Activated naive CD4-positive, alpha-beta T cell treated with anti-CD3 and anti-CD28 coated beads, Interleukin-2, amount 50 U/mL, for 24 hours (primary cell): ENCODE measurements around the gene ZNRF1.

Experiments used
- H3K27ac Mint-ChIP-seq: one replicate; pipeline ENCODE4 v1.8.0; 2021; ENCODE audit warnings: mild to moderate bottlenecking, mixed read lengths
- H3K27me3 Mint-ChIP-seq: one replicate; pipeline ENCODE4 v1.8.0; 2021; ENCODE audit warnings: mixed read lengths
- H3K36me3 Mint-ChIP-seq: one replicate; pipeline ENCODE4 v1.8.0; 2021; ENCODE audit warnings: mixed read lengths
- H3K4me1 Mint-ChIP-seq: one replicate; pipeline ENCODE4 v1.8.0; 2021; ENCODE audit warnings: mixed read lengths
- H3K4me3 Mint-ChIP-seq: one replicate; pipeline ENCODE4 v1.8.0; 2021; ENCODE audit warnings: mild to moderate bottlenecking, mixed read lengths
- H3K9me3 Mint-ChIP-seq: one replicate; pipeline ENCODE4 v1.8.0; 2021; ENCODE audit warnings: mixed read lengths

Gene ZNRF1

DNA sequence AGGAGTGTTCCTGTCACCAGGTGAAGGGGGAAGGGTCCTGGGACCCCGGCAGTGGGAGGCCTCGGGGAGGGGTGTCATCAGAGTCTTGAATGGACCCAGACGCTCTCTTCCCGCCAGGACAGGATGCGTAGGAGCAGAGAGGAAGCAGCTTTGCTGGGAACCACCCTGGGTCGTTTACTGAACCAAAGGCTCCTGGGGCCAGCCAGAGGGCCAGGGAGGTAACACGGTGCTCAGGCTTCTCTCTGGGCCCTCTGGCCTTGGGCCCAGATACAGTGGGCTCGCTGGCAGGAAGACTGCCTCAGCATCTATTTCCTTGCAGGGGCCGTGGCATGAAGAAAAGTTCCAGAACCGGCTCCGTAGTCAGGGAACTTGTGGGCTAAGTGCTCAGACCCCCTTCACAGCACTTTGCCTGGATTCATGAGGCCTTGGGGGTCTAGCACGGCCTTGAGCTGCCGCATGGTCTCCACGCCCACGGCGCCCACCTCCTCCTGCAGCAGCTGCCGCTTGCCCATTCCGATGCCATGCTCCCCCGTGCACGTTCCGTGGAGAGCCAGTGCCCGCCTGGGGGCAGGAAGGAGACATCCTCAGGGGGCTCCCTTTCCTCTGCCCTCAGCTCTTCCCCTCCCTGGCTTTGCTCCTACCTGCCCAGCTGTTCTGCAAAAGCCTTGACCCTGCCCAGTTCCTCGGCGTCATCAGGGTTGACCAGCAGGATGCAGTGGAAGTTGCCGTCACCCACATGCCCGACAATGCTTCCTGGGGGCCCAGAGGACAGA, 113.3 kb downstream of the ZNRF1 start:
- Mint-ChIP-seq H3K9me3 (no peaks in the 10 kb centered on the region), H3K27me3 (peaks cover 5% of the 10 kb centered on the region), H3K4me3 (no peak overlapping the region), H3K4me1 (peaks cover 29% of the 10 kb centered on the region), H3K36me3 (no peaks in the 10 kb centered on the region), H3K27ac (no peak overlapping the region)

DNA sequence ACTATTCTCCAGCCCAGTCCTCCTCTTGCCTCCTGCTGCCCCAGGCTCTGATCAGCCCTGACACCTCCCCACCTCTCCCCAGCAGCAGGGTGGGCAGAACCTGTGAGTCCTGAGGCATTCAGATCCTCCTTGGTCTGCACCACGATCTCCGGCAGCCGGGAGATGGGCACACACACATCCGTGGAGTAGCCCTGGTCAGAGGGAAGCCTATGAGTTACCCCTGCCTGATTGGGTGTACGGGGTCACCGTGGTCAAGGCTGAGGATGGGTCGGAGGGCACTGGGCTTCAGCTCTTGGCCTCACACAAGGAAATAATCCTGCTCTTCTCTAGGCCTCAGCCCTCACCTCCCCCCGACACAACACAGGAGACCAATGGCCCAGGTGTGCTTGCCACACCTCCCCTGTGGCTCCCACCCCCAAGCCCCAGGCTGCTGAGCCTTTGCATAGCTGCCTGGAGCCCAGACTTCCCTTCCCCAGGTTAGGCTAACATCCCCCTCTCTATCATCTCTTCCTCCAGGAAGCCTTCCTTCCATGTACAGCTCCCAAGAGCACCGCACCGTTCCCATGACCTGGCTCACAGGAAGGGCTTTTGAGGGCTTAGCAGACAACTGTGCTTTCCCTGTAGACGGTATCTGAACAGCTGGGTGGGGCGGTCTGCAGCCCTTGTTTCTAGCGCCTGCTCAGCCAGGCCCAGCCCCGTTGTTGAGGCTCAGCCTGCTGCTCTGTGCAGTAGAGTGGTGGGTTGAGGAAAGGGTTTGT, 114.1 kb downstream of the ZNRF1 start:
- no peaks in the 10 kb centered on the region for H3K36me3 Mint-ChIP-seq
- H3K9me3 Mint-ChIP-seq = no peaks in the 10 kb centered on the region
- peak overlapping the region; percentile 30 for H3K27ac Mint-ChIP-seq
- no peak overlapping the region for H3K4me3 Mint-ChIP-seq
- peaks cover 29% of the 10 kb centered on the region for H3K4me1 Mint-ChIP-seq
- H3K27me3 Mint-ChIP-seq = peaks cover 5% of the 10 kb centered on the region

DNA sequence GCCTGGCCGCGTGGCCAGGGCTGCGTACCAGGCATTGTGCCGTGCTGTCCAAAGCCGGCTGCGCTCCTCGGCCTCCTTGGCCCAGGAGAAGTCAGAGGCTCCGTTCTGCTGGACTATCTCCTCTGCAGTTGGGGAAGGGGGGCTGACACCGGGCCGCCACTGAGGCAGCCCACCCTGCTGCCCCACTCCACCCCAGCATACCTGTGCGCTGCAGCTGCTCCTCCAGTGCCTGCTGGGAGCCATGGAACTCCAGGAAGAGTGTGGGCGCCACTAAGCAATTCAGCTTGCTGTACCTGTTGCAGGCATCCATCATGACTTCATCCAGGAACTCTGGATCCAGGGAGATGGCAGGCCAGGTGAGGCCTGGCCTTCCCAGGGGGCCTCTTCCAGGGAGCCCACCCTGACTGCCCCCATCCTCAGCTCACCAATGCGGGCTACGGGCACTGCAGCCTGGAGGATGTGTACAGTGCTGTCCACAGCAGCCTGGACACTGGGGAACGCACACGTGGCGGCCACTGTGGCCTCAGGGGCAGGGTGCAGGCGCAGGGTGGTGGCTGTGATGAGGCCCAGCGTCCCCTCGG, 114.8 kb downstream of the ZNRF1 start:
- no peaks in the 10 kb centered on the region for H3K9me3 Mint-ChIP-seq
- no peak overlapping the region for H3K4me3 Mint-ChIP-seq
- peaks cover 5% of the 10 kb centered on the region for H3K27me3 Mint-ChIP-seq
- H3K4me1 Mint-ChIP-seq = peaks cover 24% of the 10 kb centered on the region
- H3K27ac Mint-ChIP-seq = no peak overlapping the region
- H3K36me3 Mint-ChIP-seq = no peaks in the 10 kb centered on the region

DNA sequence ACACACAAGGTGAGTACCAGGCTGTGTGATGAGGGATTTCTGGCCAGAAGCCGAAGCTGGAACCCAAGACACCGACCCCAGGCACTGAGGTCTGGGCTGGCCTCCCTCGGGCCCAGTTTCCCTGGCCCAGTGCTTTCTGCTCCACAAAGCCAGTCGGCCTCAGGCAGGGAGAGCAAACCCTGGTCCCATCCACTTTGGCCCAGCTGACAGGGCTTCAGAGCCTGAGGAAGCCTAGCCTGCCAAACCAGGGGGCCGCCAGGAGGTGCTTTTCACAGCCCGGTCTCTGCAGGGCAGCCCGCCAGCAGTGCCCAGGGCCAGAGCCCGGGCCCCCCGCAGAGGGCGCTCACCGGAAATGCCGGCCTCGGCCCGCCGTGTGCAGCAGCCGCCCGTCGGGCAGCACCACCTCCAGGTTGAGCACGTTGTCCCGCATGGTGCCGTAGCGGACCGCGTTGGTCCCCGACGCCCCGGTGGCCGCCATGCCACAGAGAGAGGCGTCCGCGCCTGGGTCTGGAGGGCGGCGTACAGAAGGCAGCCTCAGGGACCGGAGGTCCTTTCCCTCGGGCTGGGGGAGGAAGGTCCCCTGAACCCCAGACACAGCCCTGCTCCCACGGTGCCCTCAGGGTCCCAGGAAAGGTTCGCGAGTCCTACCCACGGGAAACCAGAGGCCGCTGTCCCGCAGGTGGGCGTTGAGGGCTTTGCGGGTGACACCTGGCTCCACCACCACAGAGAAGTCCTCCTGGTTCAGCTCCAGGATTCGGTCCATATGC, 115.5 kb downstream of the ZNRF1 start:
- Mint-ChIP-seq H3K27ac (no peak overlapping the region), H3K4me3 (no peak overlapping the region), H3K36me3 (no peaks in the 10 kb centered on the region), H3K27me3 (peaks cover 5% of the 10 kb centered on the region), H3K4me1 (peaks cover 17% of the 10 kb centered on the region), H3K9me3 (no peaks in the 10 kb centered on the region)

DNA sequence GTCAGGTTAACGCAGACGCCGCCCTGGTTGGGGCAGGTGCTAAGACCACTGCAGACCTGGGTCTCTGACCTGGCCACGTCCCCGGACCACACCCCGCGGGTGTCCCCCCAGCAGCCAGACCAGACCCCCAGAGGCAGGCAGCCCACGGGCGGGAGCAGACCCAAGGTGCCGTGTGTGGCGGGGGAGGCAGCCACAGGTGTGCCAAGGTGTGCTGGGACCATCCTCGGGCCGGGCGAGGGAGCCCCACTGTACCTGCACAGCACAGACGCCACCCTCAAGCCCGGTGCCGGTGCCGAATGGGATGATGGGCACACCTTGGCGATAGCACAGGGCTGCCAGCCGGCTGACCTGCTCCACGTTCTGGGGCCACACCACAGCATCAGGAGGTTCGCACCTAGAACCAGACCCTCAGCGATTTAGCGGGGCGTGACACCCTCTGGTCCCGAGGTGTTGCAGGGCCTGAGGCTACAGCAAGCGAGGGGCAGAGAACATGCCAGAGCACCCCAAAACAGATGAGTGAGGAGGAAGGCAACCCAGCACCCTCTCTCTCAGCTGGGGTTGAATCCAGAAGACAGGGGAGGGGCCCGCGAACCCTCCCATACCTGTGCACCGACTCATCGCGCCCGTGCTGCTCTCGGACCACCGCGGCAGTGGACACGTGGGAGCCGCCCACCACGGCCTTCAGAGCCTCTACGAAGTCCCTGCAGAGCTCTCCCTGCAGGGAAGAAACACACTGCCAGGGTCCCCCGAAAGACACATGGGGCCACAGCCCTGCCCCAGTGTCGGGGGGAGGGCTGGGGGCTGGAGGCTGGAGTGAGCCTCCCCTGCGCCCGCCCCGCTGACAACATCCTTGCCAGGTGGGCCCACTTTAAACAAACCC, 116.4 kb downstream of the ZNRF1 start:
- peaks cover 8% of the 10 kb centered on the region for H3K4me1 Mint-ChIP-seq
- no peak overlapping the region for H3K27ac Mint-ChIP-seq
- no peaks in the 10 kb centered on the region for H3K36me3 Mint-ChIP-seq
- no peaks in the 10 kb centered on the region for H3K9me3 Mint-ChIP-seq
- peaks cover 5% of the 10 kb centered on the region for H3K27me3 Mint-ChIP-seq
- H3K4me3 Mint-ChIP-seq = no peak overlapping the region

DNA sequence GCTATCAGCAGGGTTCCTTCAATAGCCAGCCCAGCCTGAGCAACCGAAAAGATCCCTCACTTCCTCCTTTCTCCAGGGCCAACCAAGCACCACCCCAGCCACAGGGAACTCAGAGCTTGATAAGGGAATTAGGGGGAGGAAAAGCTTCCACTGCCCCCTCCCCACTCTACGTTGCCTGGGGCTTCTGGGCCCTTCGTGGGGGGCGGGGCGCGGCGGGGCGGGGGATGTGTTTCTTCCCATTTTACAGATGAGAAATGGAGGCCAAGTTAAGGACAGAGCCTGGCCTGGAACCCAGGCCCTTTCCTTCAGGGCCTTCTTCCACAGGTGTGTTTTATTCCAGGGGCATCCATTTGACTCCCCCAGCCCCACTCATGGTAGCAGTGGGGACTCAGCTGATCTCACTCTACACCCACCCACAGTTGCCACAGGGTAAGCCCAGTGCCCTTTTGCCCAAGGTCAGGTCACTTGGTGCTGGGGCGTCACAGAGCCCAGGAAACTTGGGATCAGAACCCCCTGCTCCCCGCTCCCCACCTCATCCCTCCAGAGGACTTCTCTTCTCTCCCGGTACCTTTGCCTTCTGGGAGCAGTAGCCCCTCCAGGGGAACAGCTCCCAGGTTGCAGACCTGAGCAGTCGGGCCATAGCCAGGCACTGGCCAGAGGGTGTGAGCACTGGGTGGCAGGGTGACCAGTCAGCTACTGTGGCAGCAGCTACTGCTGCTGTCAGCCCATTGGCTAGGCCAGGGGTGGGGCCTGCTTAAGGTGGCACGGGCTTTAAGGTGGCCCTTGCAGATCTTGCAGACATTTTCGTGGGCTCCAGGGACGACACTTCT, 117.5 kb downstream of the ZNRF1 start, which contains the start of gene LDHD:
Gene LDHD, minus strand, starts transcription at position 700 of the 830 bp plus-strand sequence. Its CDS starts 60 bp downstream, at position 640.
- Mint-ChIP-seq H3K27ac (no peak within 1 kb of the TSS), H3K4me3 (no peak within 1 kb of the TSS), H3K9me3 (no peaks in the 10 kb centered on the region), H3K27me3 (peaks cover 4% of the 10 kb centered on the region), H3K4me1 (no peaks in the 10 kb centered on the region), H3K36me3 (peaks cover under 1% of the 10 kb centered on the region)

DNA sequence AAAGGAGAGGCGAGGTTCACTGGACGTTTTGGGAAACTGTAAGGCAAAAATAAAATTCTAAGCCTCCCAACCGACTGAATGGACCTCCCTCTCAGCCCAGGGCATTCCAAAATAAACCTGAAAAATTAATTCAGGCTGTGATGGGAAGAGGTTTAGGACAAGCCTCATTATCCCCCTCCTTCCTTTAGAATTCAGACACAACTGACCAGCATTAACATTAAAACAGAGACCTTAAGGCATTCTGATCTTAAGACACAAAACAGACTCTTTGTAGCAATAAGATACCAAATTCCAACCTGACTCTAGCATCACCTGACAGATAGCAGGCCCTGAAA, 118.1 kb downstream of the ZNRF1 start:
- Mint-ChIP-seq H3K27me3 (peaks cover 1% of the 10 kb centered on the region), H3K4me3 (no peak overlapping the region), H3K36me3 (peaks cover 1% of the 10 kb centered on the region), H3K27ac (no peak overlapping the region), H3K4me1 (no peaks in the 10 kb centered on the region), H3K9me3 (no peaks in the 10 kb centered on the region)

DNA sequence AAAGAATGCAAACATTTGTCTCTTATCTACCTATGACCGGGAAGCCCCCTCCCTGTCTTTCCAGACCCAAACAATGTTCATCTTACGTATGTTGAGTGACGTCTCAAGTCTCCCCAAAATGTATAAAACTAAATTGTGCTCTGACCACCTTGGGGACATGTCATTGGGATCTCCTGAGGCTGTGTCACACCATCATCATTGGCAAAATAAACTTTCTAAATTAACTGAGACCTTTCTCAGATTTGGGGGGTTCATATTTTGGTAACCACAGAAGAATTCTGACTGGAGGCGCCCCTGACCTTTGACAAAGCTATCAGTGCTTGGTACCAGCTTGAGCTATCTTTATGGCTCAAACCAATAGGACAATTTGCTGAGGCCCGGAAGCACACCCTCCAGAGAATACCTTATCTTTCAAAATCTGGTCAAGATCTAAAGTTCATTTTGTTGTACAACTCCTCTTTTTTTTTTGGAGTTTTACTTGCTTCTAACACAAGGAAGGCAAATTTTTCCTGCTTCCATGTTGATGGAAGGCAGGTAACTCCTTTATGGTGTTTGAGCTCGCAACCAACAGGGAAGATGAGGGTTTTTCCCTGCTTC, 120.2 kb downstream of the ZNRF1 start:
- Mint-ChIP-seq H3K4me1 (no peaks in the 10 kb centered on the region), H3K27me3 (no peaks in the 10 kb centered on the region), H3K9me3 (no peaks in the 10 kb centered on the region), H3K36me3 (peaks cover 1% of the 10 kb centered on the region), H3K27ac (no peak overlapping the region), H3K4me3 (no peak overlapping the region)

DNA sequence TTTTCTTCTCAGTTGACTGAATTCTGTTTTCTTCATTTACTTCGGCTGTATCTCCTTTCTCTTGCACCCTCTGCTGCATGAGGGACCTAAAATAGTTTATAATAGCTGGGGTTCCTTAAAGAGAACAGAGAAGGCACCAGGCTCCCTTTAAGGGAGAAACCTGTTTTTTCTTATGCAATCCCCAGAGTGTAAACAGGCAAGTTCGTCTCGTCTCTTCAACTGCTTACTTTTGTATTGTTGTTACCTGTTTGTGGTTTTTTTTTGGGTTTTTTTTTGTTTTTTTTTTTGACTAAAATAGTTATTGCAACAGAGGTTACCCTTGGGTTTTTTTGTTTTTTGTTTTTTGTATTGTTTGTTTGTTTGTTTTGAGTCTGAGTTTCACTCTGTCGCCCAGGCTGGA, 121.4 kb downstream of the ZNRF1 start:
- no peaks in the 10 kb centered on the region for H3K27me3 Mint-ChIP-seq
- H3K4me1 Mint-ChIP-seq = no peaks in the 10 kb centered on the region
- H3K36me3 Mint-ChIP-seq = peaks cover 1% of the 10 kb centered on the region
- no peaks in the 10 kb centered on the region for H3K9me3 Mint-ChIP-seq
- no peak overlapping the region for H3K4me3 Mint-ChIP-seq
- H3K27ac Mint-ChIP-seq = no peak overlapping the region

DNA sequence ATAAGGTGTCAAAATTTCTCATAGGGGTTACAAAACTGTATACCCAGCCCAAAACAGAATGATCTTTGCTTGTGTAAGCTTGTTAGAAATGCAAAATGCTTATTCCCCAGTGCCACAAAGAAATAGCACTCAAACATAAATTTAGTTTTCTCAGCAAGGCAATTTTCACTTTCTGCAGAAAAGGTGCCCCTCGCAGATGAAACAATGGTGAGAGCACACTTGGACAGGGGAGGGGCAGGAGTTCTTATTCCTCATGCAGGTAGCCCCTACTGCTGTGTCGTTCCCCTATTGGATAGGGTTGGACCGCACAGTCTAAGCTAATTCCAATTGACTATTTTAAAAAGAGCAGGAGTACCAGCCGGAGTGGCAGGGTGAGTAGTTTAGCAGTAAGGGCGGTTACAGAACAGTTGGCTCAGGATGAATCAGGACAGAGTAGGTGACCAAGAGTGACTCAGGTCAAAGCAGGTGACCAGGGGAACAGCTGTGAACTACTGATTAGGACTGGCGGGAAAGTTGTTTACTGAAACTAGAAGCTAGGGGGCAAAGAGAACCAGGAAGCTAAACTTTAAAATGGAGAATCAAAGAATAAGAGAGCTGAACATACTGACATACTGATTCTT, 123.2 kb downstream of the ZNRF1 start:
- no peaks in the 10 kb centered on the region for H3K9me3 Mint-ChIP-seq
- no peak overlapping the region for H3K4me3 Mint-ChIP-seq

DNA sequence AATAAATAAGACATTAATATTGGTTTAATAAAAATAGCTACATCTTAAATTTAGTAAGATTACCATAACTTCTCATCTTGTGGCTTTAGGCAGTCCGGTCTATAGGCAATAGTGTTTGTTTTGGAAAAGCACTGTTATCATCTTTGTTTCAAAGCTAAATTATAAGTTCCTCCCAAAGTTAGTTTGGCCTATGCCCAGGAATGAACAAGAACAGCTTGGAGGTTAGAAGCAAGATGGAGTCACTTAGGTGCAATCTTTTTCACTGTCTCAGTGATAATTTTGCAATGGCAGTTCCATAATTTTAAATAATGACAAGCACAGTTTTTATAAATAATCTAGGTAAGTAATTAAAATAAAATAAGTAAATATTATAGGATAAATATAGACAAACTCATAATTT, 123.8 kb downstream of the ZNRF1 start:
- H3K27me3 Mint-ChIP-seq = no peaks in the 10 kb centered on the region
- no peak overlapping the region for H3K27ac Mint-ChIP-seq
- H3K4me1 Mint-ChIP-seq = no peaks in the 10 kb centered on the region
- H3K36me3 Mint-ChIP-seq = peaks cover 1% of the 10 kb centered on the region
- no peaks in the 10 kb centered on the region for H3K9me3 Mint-ChIP-seq
- no peak overlapping the region for H3K4me3 Mint-ChIP-seq

More for the DNA sequence above, 123.2 kb downstream of the ZNRF1 start:
- Mint-ChIP-seq H3K27ac (no peak overlapping the region), H3K27me3 (no peaks in the 10 kb centered on the region), H3K36me3 (peaks cover 1% of the 10 kb centered on the region), H3K4me1 (no peaks in the 10 kb centered on the region)

DNA sequence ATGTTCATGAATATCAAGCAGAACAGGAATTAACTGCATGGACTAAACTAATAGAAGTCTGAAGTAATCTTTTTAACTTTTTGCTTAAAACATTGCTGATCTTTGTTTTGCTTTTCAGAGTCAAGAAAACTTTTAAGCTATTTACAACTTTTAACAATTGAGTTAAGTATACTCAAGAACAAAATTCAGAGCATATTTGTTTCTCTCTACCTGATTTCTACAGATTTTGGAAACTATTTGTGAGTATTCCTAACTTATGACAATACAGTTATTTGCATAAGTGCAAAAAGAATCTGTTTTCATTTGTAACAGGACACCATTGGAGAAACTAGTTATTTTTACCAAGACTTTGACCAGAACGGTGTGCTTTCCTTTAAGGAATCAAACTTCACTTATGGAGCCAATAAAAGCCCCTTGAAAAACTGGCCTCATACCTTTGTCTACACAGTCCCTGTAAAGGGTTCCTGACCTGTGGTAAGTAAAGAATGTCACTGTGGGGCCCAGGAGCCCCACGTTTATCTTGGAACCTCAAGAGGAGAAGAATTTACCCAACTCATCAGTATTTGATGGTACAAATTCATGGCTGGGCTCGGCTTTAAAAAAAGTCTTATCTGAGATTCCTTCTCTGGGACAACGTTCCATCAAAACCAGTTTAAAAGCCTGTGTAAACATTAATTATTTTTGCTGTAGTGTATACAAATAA, 129.0 kb downstream of the ZNRF1 start:
- no peak overlapping the region for H3K27ac Mint-ChIP-seq
- no peaks in the 10 kb centered on the region for H3K9me3 Mint-ChIP-seq
- no peaks in the 10 kb centered on the region for H3K36me3 Mint-ChIP-seq
- H3K27me3 Mint-ChIP-seq = peaks cover 2% of the 10 kb centered on the region
- H3K4me3 Mint-ChIP-seq = no peak overlapping the region
- peaks cover 13% of the 10 kb centered on the region for H3K4me1 Mint-ChIP-seq
